ENCODE results near the gene SLC16A9.

GRCh38 chr10:59705931-59706330, 3.7 kb downstream of the SLC16A9 start:
- no peak for TF ChIP-seq ZNF274 (IDR thresholded peaks at IDR 0.05; ENCODE audit: low read depth, low read length)
- TF ChIP-seq YY1 (IDR thresholded peaks at IDR 0.05; ENCODE audit: insufficient read depth, insufficient read length): no peak
- no peak for TF ChIP-seq SUZ12 (IDR thresholded peaks at IDR 0.05; ENCODE audit: extremely low read depth, insufficient read depth, insufficient read length)

Measured in NT2/D1 (cell line).